GM12878 (cell line): ENCODE measurements around the gene NPDC1. TPM values are rescaled to one million over a fixed set of nuclear protein-coding genes. Genes with fewer than 3 reads are reported as not detected.

Source experiments
- ATAC-seq: fragments of 200-7000 bp; cut with Tn5 transposase; 3 replicates; pipeline ENCODE4 v1.9.1; 2020; ENCODE audit warnings: mild to moderate bottlenecking, moderate library complexity
- BruUV-seq: library from RNA; stranded (reverse); fragments of 400-500 nt; replicated peaks from 2 replicates; lab custom pipeline; 2021; lab: Mats Ljungman, UMichigan
- CTCF ChIA-PET: fragments of 300-600 bp; sonication (Branson Sonifier 250); formaldehyde crosslinking; extraction: SDS; loops from one replicate; lab custom pipeline; 2021; ENCODE audit warnings: inconsistent platforms; lab: Yijun Ruan, JAX
- POLR2A ChIA-PET: fragments of 350-600 bp; formaldehyde crosslinking; extraction: SDS; loops from one replicate; lab custom pipeline; 2021; ENCODE audit warnings: inconsistent platforms; lab: Charles Lee
- RAD21 ChIA-PET: fragments of 300-600 bp; sonication (Branson Sonifier 250); formaldehyde crosslinking; loops from one replicate; lab custom pipeline; 2023; ENCODE audit warnings: antibody characterized with exemption; ENCODE audit not compliant: unreplicated experiment; lab: Charles Lee
- SMC1A ChIA-PET: fragments of 300-600 bp; sonication (Branson Sonifier 250); formaldehyde crosslinking; loops from one replicate; lab custom pipeline; 2023; ENCODE audit not compliant: unreplicated experiment, uncharacterized antibody; lab: Charles Lee
- DNase-seq: peaks from one replicate; pipeline ENCODE4 v3.0.0-alpha.2; 2011; ENCODE audit warnings: low read depth, low spot score
- FAIRE-seq: peaks from 3 replicates; lab custom pipeline; 2011; peaks lifted over from hg19 to GRCh38; lab: Jason Lieb, UNC
- H2AFZ ChIP-seq: 2 replicates; pipeline ENCODE4 v1.6.0; 2011; ENCODE audit warnings: low read depth, low read length, control low read depth; ENCODE audit not compliant: control insufficient read depth
- H3K27ac ChIP-seq: 2 replicates; pipeline ENCODE4 v1.5.1; 2011; ENCODE audit warnings: control low read depth; ENCODE audit not compliant: control insufficient read depth, insufficient read depth
- H3K27me3 ChIP-seq, 2 experiments: replicated peaks in 1 of 2; 2 replicates each; pipeline versions ENCODE4 v1.6.0 to v1.6.1; 2011; ENCODE audit warnings: low read length in 1 of 2; ENCODE audit not compliant: control insufficient read depth in 2 of 2, insufficient read depth in 2 of 2
- H3K36me3 ChIP-seq, 2 experiments: 2 replicates each; pipeline ENCODE4 v1.5.1; 2011; ENCODE audit warnings: low read length in 1 of 2; ENCODE audit not compliant: control insufficient read depth in 2 of 2, insufficient read depth in 2 of 2
- H3K4me1 ChIP-seq: 2 replicates; pipeline ENCODE4 v1.6.1; 2011; ENCODE audit warnings: mild to moderate bottlenecking, low read length, moderate library complexity, mixed read lengths; ENCODE audit not compliant: control insufficient read depth, insufficient read depth
- H3K4me2 ChIP-seq: 2 replicates; pipeline ENCODE4 v1.6.0; 2011; ENCODE audit warnings: control low read depth; ENCODE audit not compliant: control insufficient read depth, insufficient read depth
- H3K4me3 ChIP-seq: fragments of 200-600 bp; sonication (generic); 2 replicates; pipeline ENCODE4 v1.5.1; 2016
- H3K79me2 ChIP-seq: 2 replicates; pipeline ENCODE4 v1.6.0; 2011; ENCODE audit warnings: low read length; ENCODE audit not compliant: control insufficient read depth, insufficient read depth
- H3K9ac ChIP-seq: 2 replicates; pipeline ENCODE4 v1.8.0; 2011; ENCODE audit warnings: low read length, control low read depth, mixed read lengths; ENCODE audit not compliant: control insufficient read depth, insufficient read depth
- H3K9me3 ChIP-seq: replicated peaks from 3 replicates; pipeline ENCODE4 v1.5.1; 2011; ENCODE audit warnings: mild to moderate bottlenecking, low read length; ENCODE audit not compliant: control insufficient read depth, insufficient read depth
- H4K20me1 ChIP-seq: 2 replicates; pipeline ENCODE4 v1.6.0; 2011; ENCODE audit not compliant: control insufficient read depth, insufficient read depth
- BACH1 ChIP-seq: fragments of 450-650 bp; IDR thresholded peaks from 2 replicates; pipeline ENCODE4 v1.6.1; 2017; ENCODE audit warnings: mild to moderate bottlenecking, borderline replicate concordance
- CTCF ChIP-seq, 3 experiments: IDR thresholded peaks in 2 of 3; conservative IDR thresholded peaks in 1 of 3; 2 replicates each; pipeline ENCODE4 v1.5.1; 2011; ENCODE audit warnings: low read depth in 3 of 3, low read length in 3 of 3, mild to moderate bottlenecking in 3 of 3, control low read depth in 2 of 3, moderate library complexity in 2 of 3, inconsistent platforms in 1 of 3, mixed read lengths in 1 of 3; ENCODE audit not compliant: control insufficient read depth in 2 of 3, insufficient read depth in 1 of 3; ENCODE audit errors: extremely low read depth in 1 of 3
- FOS ChIP-seq: IDR thresholded peaks from 3 replicates; pipeline ENCODE4 v1.6.1; 2011; ENCODE audit warnings: borderline replicate concordance; ENCODE audit not compliant: insufficient read length; ENCODE audit errors: extremely low read depth
- HCFC1 ChIP-seq: fragments of 150-350 bp; IDR thresholded peaks from 2 replicates; pipeline ENCODE4 v1.6.1; 2014; ENCODE audit warnings: low read length
- NR2C1 ChIP-seq: fragments of 450-650 bp; IDR thresholded peaks from 2 replicates; pipeline ENCODE4 v1.6.1; 2017; ENCODE audit warnings: antibody characterized with exemption, mild to moderate bottlenecking, moderate library complexity
- NRF1 ChIP-seq: conservative IDR thresholded peaks from 2 replicates; pipeline ENCODE4 v1.6.1; 2011; ENCODE audit warnings: mild to moderate bottlenecking, low read depth, low read length, improper control_type of control experiment
- POU2F2 ChIP-seq: IDR thresholded peaks from 3 replicates; pipeline ENCODE4 v1.6.1; 2011; ENCODE audit warnings: low read depth, mild to moderate bottlenecking, low read length, borderline replicate concordance
- RAD51 ChIP-seq: fragments of 450-650 bp; IDR thresholded peaks from 2 replicates; pipeline ENCODE4 v1.6.1; 2016; ENCODE audit warnings: moderate library complexity, mild to moderate bottlenecking, inconsistent platforms
- SRF ChIP-seq, 2 experiments: IDR thresholded peaks; 2 replicates each; pipeline ENCODE4 v1.6.1; 2011; ENCODE audit warnings: low read depth in 2 of 2, low read length in 2 of 2, mild to moderate bottlenecking in 1 of 2, moderate library complexity in 1 of 2
- ZBED1 ChIP-seq: IDR thresholded peaks from 2 replicates; pipeline ENCODE4 v1.6.1; 2016; ENCODE audit warnings: borderline replicate concordance
- WGBS: methylation state at CpG from one replicate; pipeline ENCODE4 v1.1.6; 2016; ENCODE audit warnings: low lambda C conversion rate; ENCODE audit not compliant: insufficient replicate concordance, insufficient coverage; ENCODE audit errors: missing lambda C conversion rate; 5-methylcytosine and 5-hydroxymethylcytosine counted together
- in situ Hi-C: fragments of 300-500 bp; cut with MboI; formaldehyde crosslinking; loops from 9 replicates; pipeline ENCODE4 v1.14.3; 2018; ENCODE audit warnings: mixed read lengths
- intact Hi-C: fragments of 100-400 bp; cut with micrococcal nuclease; formaldehyde crosslinking; loops from one replicate; pipeline ENCODE4 v1.14.2; 2022; ENCODE audit not compliant: unreplicated experiment
- polyA plus RNA-seq, 11 experiments: library from polyadenylated mRNA; depleted of rRNA in 4 of 11; unstranded in 6 of 11; stranded (reverse) in 5 of 11; fragments of >200 nt; fragmentation: Nextera tagmentation in 4 of 11; fragmentation: Illumina TruSeq in 1 of 11; extraction: Ambion mirVana in 4 of 11; extraction: Trizol in 1 of 11; gene quantifications; 1 replicate in 1 of 11; 2 replicates in 10 of 11; pipeline versions ENCODE4 v1.2.1 to v1.2.3, GENCODE V29; 2011 to 2016; ENCODE audit warnings: inconsistent platforms in 2 of 11, missing spikeins in 2 of 11, low read depth in 1 of 11
- total RNA-seq, 4 experiments: library from RNA; depleted of rRNA in 3 of 4; stranded (reverse); fragments of >200 nt in 3 of 4; fragmentation: Illumina TruSeq in 1 of 4; extraction: Trizol in 1 of 4; gene quantifications; 2 replicates each; pipeline versions ENCODE4 v1.2.1 to v1.2.3, GENCODE V29; 2013 to 2021
- TF ChIP-seq, protein P1 (sequence below): IDR thresholded peaks from 2 replicates; pipeline ENCODE4 v1.6.1; 2012; ENCODE audit warnings: low read depth, low read length, improper control_type of control experiment
- TF ChIP-seq, protein P2 (sequence below): IDR thresholded peaks from 2 replicates; pipeline ENCODE4 v1.6.1; 2011; ENCODE audit warnings: borderline replicate concordance, low read depth, mild to moderate bottlenecking, moderate library complexity, mixed read lengths, low read length; ENCODE audit not compliant: insufficient read depth; ENCODE audit errors: extremely low read length

Gene NPDC1
- total and polyA plus RNA-seq, 10 of the 15 experiments (the other 5 are each of a cell fraction or from before 2014, with no cell fraction given) = 0.04 to 1.7 (median 0.77) TPM; not detected in 2

- no peak overlapping the region for H3K4me2 ChIP-seq
- FAIRE-seq = no peak
- no TSS peak for BruUV-seq
- no peaks in the 10 kb centered on the region for H3K36me3 ChIP-seq
- no peaks in the 10 kb centered on the region; the same call in 2 of the 3 replicates for H3K9me3 ChIP-seq
- 64% methylated on average over 32 of the region's 32 CpGs for WGBS
- H4K20me1 ChIP-seq = no peaks in the 10 kb centered on the region
- no peak for DNase-seq
- no peak overlapping the region for H3K9ac ChIP-seq
- intact Hi-C loops = no loop called here
- ATAC-seq = no peak
- RAD21 ChIA-PET = no interaction called here
- H3K4me3 ChIP-seq = no peak overlapping the region
- in situ Hi-C loops = no loop called here
- H3K4me1 ChIP-seq = no peaks in the 10 kb centered on the region
- no peak for TF ChIP-seq HCFC1
- TF ChIP-seq, protein P1, sequence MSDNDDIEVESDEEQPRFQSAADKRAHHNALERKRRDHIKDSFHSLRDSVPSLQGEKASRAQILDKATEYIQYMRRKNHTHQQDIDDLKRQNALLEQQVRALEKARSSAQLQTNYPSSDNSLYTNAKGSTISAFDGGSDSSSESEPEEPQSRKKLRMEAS = no peak
- TF ChIP-seq, protein P2, sequence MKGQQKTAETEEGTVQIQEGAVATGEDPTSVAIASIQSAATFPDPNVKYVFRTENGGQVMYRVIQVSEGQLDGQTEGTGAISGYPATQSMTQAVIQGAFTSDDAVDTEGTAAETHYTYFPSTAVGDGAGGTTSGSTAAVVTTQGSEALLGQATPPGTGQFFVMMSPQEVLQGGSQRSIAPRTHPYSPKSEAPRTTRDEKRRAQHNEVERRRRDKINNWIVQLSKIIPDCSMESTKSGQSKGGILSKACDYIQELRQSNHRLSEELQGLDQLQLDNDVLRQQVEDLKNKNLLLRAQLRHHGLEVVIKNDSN = no peak
- TF ChIP-seq CTCF (IDR thresholded peaks at IDR 0.05 in 2 of 3, conservative IDR thresholded peaks at IDR 0.05 in 1 of 3; ENCODE audit: control insufficient read depth in 2 of 3, extremely low read depth in 1 of 3, insufficient read depth in 1 of 3, low read depth in 3 of 3, low read length in 3 of 3) = no peak
- TF ChIP-seq ZBED1 = no peak
- TF ChIP-seq NR2C1 = no peak
- TF ChIP-seq NRF1 = no peak
- no peak for TF ChIP-seq RAD51
- TF ChIP-seq SRF (IDR thresholded peaks at IDR 0.05; ENCODE audit: low read depth in 2 of 2, low read length in 2 of 2) = no peak
- TF ChIP-seq POU2F2 = no peak
- no peak for TF ChIP-seq BACH1
- TF ChIP-seq FOS = no peak
- TF ChIP-seq, all 136 proteins: peak for 0
- Histone ChIP-seq H3K27ac (no peak overlapping the region), H2AFZ (no peak overlapping the region), H3K27me3 (no peaks in the 10 kb centered on the region), H3K79me2 (no peaks in the 10 kb centered on the region)
- POLR2A ChIA-PET = interaction anchor here (0.6 to 1.0 kb wide), 2 partner anchors 31 to 210 kb away, joined by 4 read pairs; no protein-coding TSS in a partner anchor
- SMC1A ChIA-PET = no interaction called here
- CTCF ChIA-PET = interaction anchor here (1.1 to 1.4 kb wide), 2 partner anchors 43 to 102 kb away, joined by 3 read pairs; no protein-coding TSS in a partner anchor
These were observed 25.0 kb downstream of the NPDC1 start for GRCh38 chr9:137020771-137021567.
